AG09319 (cell line): Measurements from ENCODE around the gene HOXD12.

Source experiments
- DNase-seq: peaks from one replicate; pipeline ENCODE4 v3.0.0-alpha.2; 2010; ENCODE audit warnings: low read depth; ENCODE audit errors: extremely low read depth
- TF ChIP-seq, protein P1 (sequence below): IDR thresholded peaks from 2 replicates; pipeline ENCODE4 v1.5.1; 2011; ENCODE audit warnings: low read depth, mild to moderate bottlenecking, inconsistent platforms, low read length, moderate library complexity

HOXD12 gene

GRCh38 chr2:176122052-176122682 lies 22.6 kb downstream of the HOXD12 start:
- TF ChIP-seq, protein P1, sequence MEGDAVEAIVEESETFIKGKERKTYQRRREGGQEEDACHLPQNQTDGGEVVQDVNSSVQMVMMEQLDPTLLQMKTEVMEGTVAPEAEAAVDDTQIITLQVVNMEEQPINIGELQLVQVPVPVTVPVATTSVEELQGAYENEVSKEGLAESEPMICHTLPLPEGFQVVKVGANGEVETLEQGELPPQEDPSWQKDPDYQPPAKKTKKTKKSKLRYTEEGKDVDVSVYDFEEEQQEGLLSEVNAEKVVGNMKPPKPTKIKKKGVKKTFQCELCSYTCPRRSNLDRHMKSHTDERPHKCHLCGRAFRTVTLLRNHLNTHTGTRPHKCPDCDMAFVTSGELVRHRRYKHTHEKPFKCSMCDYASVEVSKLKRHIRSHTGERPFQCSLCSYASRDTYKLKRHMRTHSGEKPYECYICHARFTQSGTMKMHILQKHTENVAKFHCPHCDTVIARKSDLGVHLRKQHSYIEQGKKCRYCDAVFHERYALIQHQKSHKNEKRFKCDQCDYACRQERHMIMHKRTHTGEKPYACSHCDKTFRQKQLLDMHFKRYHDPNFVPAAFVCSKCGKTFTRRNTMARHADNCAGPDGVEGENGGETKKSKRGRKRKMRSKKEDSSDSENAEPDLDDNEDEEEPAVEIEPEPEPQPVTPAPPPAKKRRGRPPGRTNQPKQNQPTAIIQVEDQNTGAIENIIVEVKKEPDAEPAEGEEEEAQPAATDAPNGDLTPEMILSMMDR: no peak
- DNase-seq: no peak

DNA sequence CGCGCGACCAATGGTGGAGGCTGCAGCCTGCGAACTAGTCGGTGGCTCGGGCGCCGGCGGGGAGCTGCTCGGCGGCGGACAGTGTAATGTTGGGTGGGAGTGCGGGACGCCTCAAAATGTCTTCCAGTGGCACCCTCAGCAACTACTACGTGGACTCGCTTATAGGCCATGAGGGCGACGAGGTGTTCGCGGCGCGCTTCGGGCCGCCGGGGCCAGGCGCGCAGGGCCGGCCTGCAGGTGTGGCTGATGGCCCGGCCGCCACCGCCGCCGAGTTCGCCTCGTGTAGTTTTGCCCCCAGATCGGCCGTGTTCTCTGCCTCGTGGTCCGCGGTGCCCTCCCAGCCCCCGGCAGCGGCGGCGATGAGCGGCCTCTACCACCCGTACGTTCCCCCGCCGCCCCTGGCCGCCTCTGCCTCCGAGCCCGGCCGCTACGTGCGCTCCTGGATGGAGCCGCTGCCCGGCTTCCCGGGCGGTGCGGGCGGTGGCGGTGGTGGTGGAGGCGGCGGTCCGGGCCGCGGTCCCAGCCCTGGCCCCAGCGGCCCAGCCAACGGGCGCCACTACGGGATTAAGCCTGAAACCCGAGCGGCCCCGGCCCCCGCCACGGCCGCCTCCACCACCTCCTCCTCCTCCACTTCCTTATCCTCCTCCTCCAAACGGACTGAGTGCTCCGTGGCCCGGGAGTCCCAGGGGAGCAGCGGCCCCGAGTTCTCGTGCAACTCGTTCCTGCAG lies 23.3 kb downstream of the HOXD12 start, which contains the start of gene HOXD9:
Gene HOXD9, plus strand, starts transcription at position 37 of the 728 bp plus-strand sequence. Its CDS starts 50 bp downstream, at position 87.
- TF ChIP-seq, protein P1: no peak

GRCh38 chr2:176123411-176124109 lies 24.0 kb downstream of the HOXD12 start:
- DNase-seq: no peak
- TF ChIP-seq, protein P1: no peak

More for the DNA sequence above, 23.3 kb downstream of the HOXD12 start, which contains the start of gene HOXD9:
- no peak for DNase-seq

DNA sequence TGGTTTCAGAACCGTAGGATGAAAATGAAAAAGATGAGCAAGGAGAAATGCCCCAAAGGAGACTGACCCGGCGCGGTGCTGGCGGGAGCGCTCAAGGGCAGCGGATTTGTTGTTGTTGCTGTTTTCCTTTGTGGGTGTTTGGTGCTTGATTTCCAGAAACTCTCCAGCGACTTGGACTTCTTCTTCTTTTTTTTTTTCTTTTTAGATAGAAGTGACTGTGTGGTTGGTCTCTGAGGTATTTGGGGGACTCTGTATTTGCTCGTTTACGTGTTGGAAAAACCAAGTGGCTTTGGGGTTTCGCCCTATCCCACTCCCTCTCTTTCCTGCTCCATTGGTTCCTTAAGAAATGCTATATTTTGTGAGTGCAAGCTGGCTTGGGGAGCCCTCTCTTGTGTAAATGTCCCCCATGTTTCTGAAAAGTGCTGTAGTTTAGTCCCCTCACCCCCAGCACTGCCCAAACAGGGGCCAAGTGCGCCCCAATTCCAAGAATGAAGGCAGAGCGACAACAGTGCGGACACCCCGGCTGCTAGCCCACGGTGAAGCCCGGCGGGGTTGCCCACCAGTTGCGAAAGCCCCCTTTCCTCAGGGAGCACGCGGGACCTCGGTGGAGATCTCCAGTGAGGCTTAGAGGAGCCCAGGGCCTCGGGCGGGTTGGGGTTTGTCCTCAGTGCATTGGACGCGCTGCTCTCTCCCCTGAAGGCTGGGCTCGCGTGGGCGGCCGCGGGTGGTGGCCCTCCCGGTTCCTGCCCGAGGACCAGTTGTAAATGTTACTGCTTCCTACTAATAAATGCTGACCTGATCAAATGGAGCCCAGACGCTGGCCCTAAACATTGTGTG lies 24.7 kb downstream of the HOXD12 start:
- TF ChIP-seq, protein P1: no peak
- DNase-seq: no peak

DNA sequence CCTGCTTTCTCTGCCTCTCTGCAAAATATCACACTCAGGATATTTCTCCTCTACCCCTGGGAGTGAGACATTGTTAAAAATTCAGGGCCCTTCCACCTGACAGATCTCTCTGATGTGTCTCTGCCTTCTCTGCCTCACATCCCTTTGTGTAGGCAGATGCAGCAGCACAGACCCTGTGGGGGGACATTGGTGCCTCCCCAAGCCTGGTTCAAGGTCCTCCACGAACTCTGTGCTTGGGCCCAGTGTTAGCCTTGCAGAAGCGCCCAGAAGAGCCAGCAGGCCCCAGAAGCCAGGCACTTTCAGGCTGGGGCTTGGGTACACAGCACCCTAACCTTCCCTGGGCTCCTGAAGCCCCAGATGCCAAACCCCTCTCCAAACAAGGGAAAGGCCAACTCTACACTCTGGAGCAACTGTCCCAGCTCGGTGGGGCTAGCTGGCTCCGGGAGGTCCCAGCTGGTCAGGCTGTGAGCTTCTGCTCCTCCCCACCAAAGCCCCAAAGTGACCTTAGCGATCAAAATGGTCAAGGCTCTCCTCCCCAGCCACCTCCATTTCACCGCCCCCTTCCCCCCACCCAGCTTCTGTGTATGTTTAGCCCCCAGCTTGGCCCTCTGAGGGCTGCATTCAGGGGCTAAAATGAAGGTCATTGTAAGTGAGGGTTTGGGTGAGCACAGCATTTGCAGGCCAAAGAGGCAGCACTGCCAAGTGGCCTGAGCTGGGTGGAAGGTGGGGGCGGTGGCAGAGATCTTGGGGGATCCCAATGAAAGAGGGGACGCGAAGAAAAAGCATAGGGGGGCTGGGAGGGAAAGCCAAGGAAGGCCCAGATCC lies 25.6 kb downstream of the HOXD12 start:
- TF ChIP-seq, protein P1: no peak
- DNase-seq: no peak

DNA sequence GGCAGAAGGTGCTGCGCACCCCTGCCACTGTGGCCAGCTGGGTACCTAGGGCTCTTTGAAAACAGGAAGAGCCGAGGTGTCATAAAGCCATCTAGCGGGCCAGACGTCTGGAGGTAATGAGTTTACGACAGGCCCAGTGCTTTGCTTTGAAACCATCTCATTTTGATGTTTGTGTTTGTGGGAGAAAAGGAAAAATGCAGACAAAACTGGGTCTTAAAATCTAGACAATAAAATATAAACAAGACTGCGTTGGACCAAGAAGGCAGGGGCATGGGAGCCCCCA lies 26.1 kb downstream of the HOXD12 start:
- TF ChIP-seq, protein P1: no peak
- no peak for DNase-seq
